Endothelial cell of umbilical vein (primary cell): ENCODE measurements around the gene SPIB. TPM values are rescaled to one million over a fixed set of nuclear protein-coding genes. Genes with fewer than 3 reads are reported as not detected.

Source experiments
- BruUV-seq: library from RNA; stranded (reverse); fragments of 400-500 nt; replicated peaks from 2 replicates; lab custom pipeline; 2021; lab: Mats Ljungman, UMichigan
- CTCF ChIA-PET: fragments of 300-600, 350-600 bp; sonication (Branson Sonifier 250); formaldehyde crosslinking; loops from one replicate; lab custom pipeline; 2021; ENCODE audit warnings: antibody characterized with exemption, inconsistent platforms; lab: Charles Lee
- POLR2A ChIA-PET: fragments of 300-600, 350-600 bp; sonication (Branson Sonifier 250); formaldehyde crosslinking; loops from one replicate; lab custom pipeline; 2021; ENCODE audit warnings: antibody characterized with exemption, inconsistent platforms; lab: Charles Lee
- DNase-seq: peaks from one replicate; pipeline ENCODE4 v3.0.0-alpha.2; 2011; ENCODE audit warnings: low read depth, low spot score
- FAIRE-seq: peaks from 2 replicates; lab custom pipeline; 2011; peaks lifted over from hg19 to GRCh38; lab: Jason Lieb, UNC
- H2AFZ ChIP-seq: 2 replicates; pipeline ENCODE4 v1.6.0; 2012; ENCODE audit warnings: low read depth, low read length, control low read depth, inconsistent platforms
- H3K27ac ChIP-seq: 2 replicates; pipeline ENCODE4 v1.5.1; 2011; ENCODE audit warnings: low read depth, mild to moderate bottlenecking, control low read depth, low read length, moderate library complexity; ENCODE audit not compliant: insufficient read depth
- H3K27me3 ChIP-seq, 2 experiments: 2 replicates each; pipeline versions ENCODE4 v1.6.0 to v1.6.1; 2011; ENCODE audit warnings: low read length in 2 of 2, mixed read lengths in 1 of 2; ENCODE audit not compliant: control insufficient read depth in 2 of 2, insufficient read depth in 2 of 2
- H3K36me3 ChIP-seq, 2 experiments: 2 replicates in 1 of 2; 3 replicates in 1 of 2; pipeline ENCODE4 v1.5.1; 2011; ENCODE audit warnings: low read length in 2 of 2, mild to moderate bottlenecking in 1 of 2, moderate library complexity in 1 of 2; ENCODE audit not compliant: control insufficient read depth in 2 of 2, insufficient read depth in 2 of 2; ENCODE audit errors: extremely low read depth in 1 of 2
- H3K4me1 ChIP-seq: 3 replicates; pipeline ENCODE4 v1.5.1; 2011; ENCODE audit warnings: mild to moderate bottlenecking, low read length; ENCODE audit not compliant: control insufficient read depth, insufficient read depth; ENCODE audit errors: extremely low read depth
- H3K4me2 ChIP-seq: 2 replicates; pipeline ENCODE4 v1.6.1; 2011; ENCODE audit warnings: low read length, control low read depth, mixed read lengths; ENCODE audit not compliant: insufficient read depth
- H3K4me3 ChIP-seq, 3 experiments: fragments of 200-600 bp in 1 of 3; sonication (generic), shearing (Covaris generic) in 1 of 3; replicated peaks in 1 of 3; 2 replicates each; pipeline ENCODE4 v1.5.1; 2011 to 2016; ENCODE audit warnings: control low read depth in 3 of 3, low read length in 3 of 3, mild to moderate bottlenecking in 2 of 3, inconsistent platforms in 1 of 3, low read depth in 1 of 3, moderate library complexity in 1 of 3; ENCODE audit not compliant: insufficient read depth in 1 of 3
- H3K79me2 ChIP-seq: 2 replicates; pipeline ENCODE4 v1.6.0; 2012; ENCODE audit warnings: low read length, inconsistent platforms; ENCODE audit not compliant: control insufficient read depth, insufficient read depth
- H3K9ac ChIP-seq: replicated peaks from 2 replicates; pipeline ENCODE3; 2011; ENCODE audit warnings: low read length, control low read depth; ENCODE audit not compliant: insufficient read depth; ENCODE audit errors: extremely low read depth
- H3K9me1 ChIP-seq: replicated peaks from 3 replicates; pipeline ENCODE4 v1.6.0; 2011; ENCODE audit warnings: mild to moderate bottlenecking, low read length; ENCODE audit not compliant: control insufficient read depth, insufficient read depth; ENCODE audit errors: extremely low read depth
- H3K9me3 ChIP-seq: replicated peaks from 2 replicates; pipeline ENCODE4 v1.5.1; 2012; ENCODE audit warnings: low read length, inconsistent platforms; ENCODE audit not compliant: control insufficient read depth, insufficient read depth
- H4K20me1 ChIP-seq: replicated peaks from 2 replicates; pipeline ENCODE3; 2011; ENCODE audit warnings: mild to moderate bottlenecking, low read length; ENCODE audit not compliant: control insufficient read depth, insufficient read depth; ENCODE audit errors: extremely low read depth
- EZH2 ChIP-seq: IDR thresholded peaks from 2 replicates; pipeline ENCODE4 v1.6.1; 2012; ENCODE audit warnings: borderline replicate concordance, low read depth, mild to moderate bottlenecking, moderate library complexity, low read length, inconsistent platforms; ENCODE audit not compliant: severe bottlenecking
- FOS ChIP-seq: IDR thresholded peaks from 2 replicates; pipeline ENCODE4 v1.6.1; 2011; ENCODE audit warnings: mild to moderate bottlenecking, low read length, moderate library complexity, borderline replicate concordance; ENCODE audit not compliant: insufficient read depth
- GATA2 ChIP-seq: IDR thresholded peaks from 2 replicates; pipeline ENCODE4 v1.7.0; 2011; ENCODE audit warnings: low read depth, mild to moderate bottlenecking, moderate library complexity, mixed read lengths, low read length; ENCODE audit not compliant: insufficient read length, insufficient read depth
- JUN ChIP-seq: IDR thresholded peaks from 2 replicates; pipeline ENCODE4 v1.6.1; 2011; ENCODE audit warnings: borderline replicate concordance, low read depth; ENCODE audit not compliant: insufficient read length, insufficient read depth
- MYC ChIP-seq: IDR thresholded peaks from one replicate; pipeline ENCODE4 v1.6.1; 2011; ENCODE audit warnings: mild to moderate bottlenecking, low read depth, low read length
- POLR2A ChIP-seq: IDR thresholded peaks from 2 replicates; pipeline ENCODE4 v1.6.1; 2012; ENCODE audit warnings: low read depth, mild to moderate bottlenecking, control low read depth, low read length
- POLR2AphosphoS5 ChIP-seq: IDR thresholded peaks from 2 replicates; pipeline ENCODE4 v1.6.1; 2012; ENCODE audit warnings: low read depth, mild to moderate bottlenecking, control low read depth, low read length, moderate library complexity; ENCODE audit not compliant: insufficient read depth
- dilution Hi-C: fragments of 300-500 bp; cut with MboI; formaldehyde crosslinking; loops from one replicate; pipeline ENCODE4 v1.15.0; 2019; ENCODE audit warnings: low sequenced_read_pairs; ENCODE audit not compliant: extremely low pct_ligation_motif_present
- intact Hi-C: fragments of 100-400 bp; cut with micrococcal nuclease; formaldehyde crosslinking; loops from one replicate; pipeline ENCODE4 v1.10.0; 2022
- polyA plus RNA-seq, 4 experiments: library from polyadenylated mRNA; depleted of rRNA in 3 of 4; stranded (reverse) in 3 of 4; unstranded in 1 of 4; fragments of >200 nt; gene quantifications; 2 replicates each; pipeline versions ENCODE4 v1.2.1 to v1.2.3, GENCODE V29; 2011 to 2012; ENCODE audit warnings: missing spikeins in 1 of 4
- total RNA-seq: library from RNA; stranded (reverse); gene quantifications from 2 replicates; pipeline ENCODE4 v1.2.3, GENCODE V29; 2021
- TF ChIP-seq, protein P1 (sequence below), 2 donors: IDR thresholded peaks; 1 replicate in 1 of 2; 2 replicates in 1 of 2; pipeline ENCODE4 v1.5.1; 2011; ENCODE audit warnings: low read length in 2 of 2, mild to moderate bottlenecking in 2 of 2, moderate library complexity in 2 of 2, control low read depth in 1 of 2, inconsistent platforms in 1 of 2, low read depth in 1 of 2; ENCODE audit not compliant: insufficient read depth in 1 of 2; ENCODE audit errors: extremely low read depth in 1 of 2
- TF ChIP-seq, protein P2 (sequence below): IDR thresholded peaks from 2 replicates; pipeline ENCODE4 v1.6.1; 2011; ENCODE audit not compliant: insufficient read depth, insufficient read length

Gene SPIB
- total and polyA plus RNA-seq, 2 donors (not counting 3 experiments of a cell fraction or from before 2014, with no cell fraction given), result not detected

GRCh38 chr19:50376166-50377050, 42.3 kb upstream of the SPIB start, which contains the start of gene NR1H2:
Gene NR1H2 (plus strand): TSS chr19:50376457. CDS start chr19:50377606, 1,149 bp downstream.
- no peaks in the 10 kb centered on the region for H4K20me1 ChIP-seq
- H3K9ac ChIP-seq, result peak within 1 kb of the TSS; percentile 98
- H3K9me3 ChIP-seq, result no peaks in the 10 kb centered on the region
- BruUV-seq, result no TSS peak
- dilution Hi-C loops, result no loop called here
- peak within 1 kb of the TSS; percentile 77 for H2AFZ ChIP-seq
- FAIRE-seq (peak; percentile 98), DNase-seq (peak; percentile 96)
- intact Hi-C loops, result loop anchor here (1.0 to 2.0 kb wide), 4 partner anchors 8 to 348 kb away; partner anchors contain the start of genes JOSD2 and POLD1
- peaks cover 13% of the 10 kb centered on the region for H3K4me1 ChIP-seq
- peak within 1 kb of the TSS; percentile 69 to 83 (median 77) for H3K4me3 ChIP-seq
- TF ChIP-seq, protein P1, sequence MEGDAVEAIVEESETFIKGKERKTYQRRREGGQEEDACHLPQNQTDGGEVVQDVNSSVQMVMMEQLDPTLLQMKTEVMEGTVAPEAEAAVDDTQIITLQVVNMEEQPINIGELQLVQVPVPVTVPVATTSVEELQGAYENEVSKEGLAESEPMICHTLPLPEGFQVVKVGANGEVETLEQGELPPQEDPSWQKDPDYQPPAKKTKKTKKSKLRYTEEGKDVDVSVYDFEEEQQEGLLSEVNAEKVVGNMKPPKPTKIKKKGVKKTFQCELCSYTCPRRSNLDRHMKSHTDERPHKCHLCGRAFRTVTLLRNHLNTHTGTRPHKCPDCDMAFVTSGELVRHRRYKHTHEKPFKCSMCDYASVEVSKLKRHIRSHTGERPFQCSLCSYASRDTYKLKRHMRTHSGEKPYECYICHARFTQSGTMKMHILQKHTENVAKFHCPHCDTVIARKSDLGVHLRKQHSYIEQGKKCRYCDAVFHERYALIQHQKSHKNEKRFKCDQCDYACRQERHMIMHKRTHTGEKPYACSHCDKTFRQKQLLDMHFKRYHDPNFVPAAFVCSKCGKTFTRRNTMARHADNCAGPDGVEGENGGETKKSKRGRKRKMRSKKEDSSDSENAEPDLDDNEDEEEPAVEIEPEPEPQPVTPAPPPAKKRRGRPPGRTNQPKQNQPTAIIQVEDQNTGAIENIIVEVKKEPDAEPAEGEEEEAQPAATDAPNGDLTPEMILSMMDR (IDR thresholded peaks at IDR 0.05; ENCODE audit: extremely low read depth in 1 of 2, insufficient read depth in 1 of 2, low read depth in 1 of 2, low read length in 2 of 2), result no peak
- TF ChIP-seq MYC (no peak), FOS (no peak), GATA2 (no peak), EZH2 (no peak), POLR2AphosphoS5 (peak; percentile 75), POLR2A (peak; percentile 64), JUN (no peak)
- TF ChIP-seq, protein P2, sequence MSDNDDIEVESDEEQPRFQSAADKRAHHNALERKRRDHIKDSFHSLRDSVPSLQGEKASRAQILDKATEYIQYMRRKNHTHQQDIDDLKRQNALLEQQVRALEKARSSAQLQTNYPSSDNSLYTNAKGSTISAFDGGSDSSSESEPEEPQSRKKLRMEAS, result no peak
- ChIA-PET CTCF (interaction anchor here (1.0 to 1.1 kb wide), 2 partner anchors 19 to 39 kb away, joined by 3 to 6 read pairs; no protein-coding TSS in a partner anchor), POLR2A (interaction anchor here (1.4 kb wide), 1 partner anchor 9 kb away, joined by 4 read pairs; no protein-coding TSS in a partner anchor)
- H3K27me3 ChIP-seq, result no peaks in the 10 kb centered on the region
- peak within 1 kb of the TSS; percentile 70 for H3K4me2 ChIP-seq
- H3K9me1 ChIP-seq, result no peaks in the 10 kb centered on the region
- peaks cover 6 to 25% of the 10 kb centered on the region in 2 experiments for H3K36me3 ChIP-seq
- peak within 1 kb of the TSS; percentile 94 for H3K27ac ChIP-seq
- H3K79me2 ChIP-seq, result peaks cover 1% of the 10 kb centered on the region
